Sigmoid colon (tissue), 4 donors: ENCODE results near the gene PLP2.

Experiments
- EP300 ChIP-seq, 4 donors: sonication (generic); formaldehyde crosslinking; IDR thresholded peaks; one replicate each; pipeline ENCODE4 v1.6.1; 2017; ENCODE audit warnings: antibody characterized with exemption in 4 of 4
- POLR2A ChIP-seq, 2 donors: fragments of 450-650 bp; IDR thresholded peaks; one replicate each; pipeline ENCODE4 v1.6.1; 2016; ENCODE audit warnings: antibody characterized with exemption in 2 of 2, mild to moderate bottlenecking in 2 of 2, moderate library complexity in 2 of 2
- TF ChIP-seq, protein P1 (sequence below), 4 experiments: fragments of 450-650 bp in 3 of 4; fragments of 200-600 bp in 1 of 4; IDR thresholded peaks; one replicate each; pipeline ENCODE4 v1.5.1; 2016 to 2019; ENCODE audit warnings: antibody characterized with exemption in 4 of 4, mild to moderate bottlenecking in 3 of 4, moderate library complexity in 2 of 4

- TF ChIP-seq, protein P1, sequence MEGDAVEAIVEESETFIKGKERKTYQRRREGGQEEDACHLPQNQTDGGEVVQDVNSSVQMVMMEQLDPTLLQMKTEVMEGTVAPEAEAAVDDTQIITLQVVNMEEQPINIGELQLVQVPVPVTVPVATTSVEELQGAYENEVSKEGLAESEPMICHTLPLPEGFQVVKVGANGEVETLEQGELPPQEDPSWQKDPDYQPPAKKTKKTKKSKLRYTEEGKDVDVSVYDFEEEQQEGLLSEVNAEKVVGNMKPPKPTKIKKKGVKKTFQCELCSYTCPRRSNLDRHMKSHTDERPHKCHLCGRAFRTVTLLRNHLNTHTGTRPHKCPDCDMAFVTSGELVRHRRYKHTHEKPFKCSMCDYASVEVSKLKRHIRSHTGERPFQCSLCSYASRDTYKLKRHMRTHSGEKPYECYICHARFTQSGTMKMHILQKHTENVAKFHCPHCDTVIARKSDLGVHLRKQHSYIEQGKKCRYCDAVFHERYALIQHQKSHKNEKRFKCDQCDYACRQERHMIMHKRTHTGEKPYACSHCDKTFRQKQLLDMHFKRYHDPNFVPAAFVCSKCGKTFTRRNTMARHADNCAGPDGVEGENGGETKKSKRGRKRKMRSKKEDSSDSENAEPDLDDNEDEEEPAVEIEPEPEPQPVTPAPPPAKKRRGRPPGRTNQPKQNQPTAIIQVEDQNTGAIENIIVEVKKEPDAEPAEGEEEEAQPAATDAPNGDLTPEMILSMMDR (IDR thresholded peaks at IDR 0.05), result no peak
- no peak for TF ChIP-seq EP300 (IDR thresholded peaks at IDR 0.05)
- TF ChIP-seq POLR2A (IDR thresholded peaks at IDR 0.05), result no peak
Measured at GRCh38 chrX:49188468-49189076, 16.9 kb downstream of the PLP2 start.
